Activated T-cell treated with anti-CD3 and anti-CD28 coated beads, Interleukin-2, amount 50 U/mL, for 4 hours (primary cell): ENCODE measurements around the gene PSMA4. TPM values are rescaled to one million over a fixed set of nuclear protein-coding genes. Genes with fewer than 3 reads are reported as not detected.
A peak's percentile ranks its signal among the peaks of the same experiment; 100 is the strongest.
"Not testable (repeated sequence)": the region's sequence is repeated elsewhere in the genome, so short reads cannot be mapped to it uniquely, and the experiment has no call there.

Experiments used
- ATAC-seq, 2 donors: fragments of 200-7000 bp; cut with Tn5 transposase; one replicate each; pipeline ENCODE4 v1.10.0; 2021
- DNase-seq: peaks from one replicate; pipeline ENCODE4 v3.0.0-alpha.2; 2020
- H3K27me3 Mint-ChIP-seq: one replicate; pipeline ENCODE4 v1.8.0; 2021; ENCODE audit warnings: low read depth, mixed read lengths
- H3K36me3 Mint-ChIP-seq: one replicate; pipeline ENCODE4 v1.8.0; 2022; ENCODE audit warnings: mixed read lengths; ENCODE audit not compliant: insufficient read depth
- H3K4me1 Mint-ChIP-seq: one replicate; pipeline ENCODE4 v1.8.0; 2021; ENCODE audit warnings: low read depth, mixed read lengths
- H3K4me3 Mint-ChIP-seq: one replicate; pipeline ENCODE4 v1.8.0; 2021; ENCODE audit warnings: mild to moderate bottlenecking, moderate library complexity, mixed read lengths
- H3K9me3 Mint-ChIP-seq: one replicate; pipeline ENCODE4 v1.8.0; 2021; ENCODE audit warnings: mixed read lengths
- total RNA-seq, 3 donors: library from RNA; stranded (reverse); gene quantifications; one replicate each; pipeline ENCODE4 v1.2.1, GENCODE V29; 2021

The PSMA4 gene
- 100 to 1,000 TPM; 284 to 302 (median 293) TPM for total RNA-seq

DNA sequence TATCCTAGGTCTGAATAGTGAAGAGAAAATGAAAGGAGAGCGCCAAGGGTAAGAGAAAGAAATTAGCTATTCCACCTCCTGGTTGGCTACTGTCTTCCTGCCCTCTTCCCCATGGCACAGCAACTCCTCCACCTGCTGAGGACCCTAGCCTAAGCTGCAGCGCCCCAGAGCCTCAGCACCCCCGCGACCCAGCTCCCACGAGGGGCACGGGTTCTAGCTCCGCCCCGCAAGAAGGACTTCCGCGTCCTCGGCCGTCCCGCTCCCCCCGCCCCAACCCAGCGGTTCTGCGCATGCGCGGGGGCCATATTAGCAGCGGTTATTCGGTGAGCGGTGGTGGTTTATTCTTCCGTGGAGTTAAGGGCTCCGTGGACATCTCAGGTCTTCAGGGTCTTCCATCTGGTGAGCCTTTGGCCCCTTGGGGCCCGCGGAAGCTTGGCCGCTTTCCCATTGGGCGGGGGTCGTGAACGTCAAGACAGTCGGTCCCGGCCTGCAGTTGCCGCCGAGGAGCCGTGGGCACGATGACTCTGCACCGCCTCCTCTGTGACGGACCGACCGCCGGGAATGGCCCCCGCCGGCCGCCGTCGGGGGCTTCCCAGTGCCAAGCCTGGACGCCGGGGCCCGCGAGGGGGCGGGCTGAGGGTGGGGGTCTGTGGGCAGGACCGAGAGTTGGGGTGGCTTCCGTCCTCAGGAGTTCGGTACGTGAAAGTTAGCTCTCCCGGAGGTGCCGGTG lies at the start of gene PSMA4:
Gene PSMA4, plus strand, starts transcription at position 304 of the 730 bp plus-strand sequence. CDS start 1,484 bp downstream, outside the sequence.
- Mint-ChIP-seq H3K4me3 (peak within 1 kb of the TSS; percentile 99), H3K27me3 (no peaks in the 10 kb centered on the region), H3K36me3 (peaks cover 14% of the 10 kb centered on the region), H3K4me1 (peaks cover 24% of the 10 kb centered on the region), H3K9me3 (no peaks in the 10 kb centered on the region)
- ATAC-seq (peak; percentile 87 to 88), DNase-seq (peak; percentile 94)

DNA sequence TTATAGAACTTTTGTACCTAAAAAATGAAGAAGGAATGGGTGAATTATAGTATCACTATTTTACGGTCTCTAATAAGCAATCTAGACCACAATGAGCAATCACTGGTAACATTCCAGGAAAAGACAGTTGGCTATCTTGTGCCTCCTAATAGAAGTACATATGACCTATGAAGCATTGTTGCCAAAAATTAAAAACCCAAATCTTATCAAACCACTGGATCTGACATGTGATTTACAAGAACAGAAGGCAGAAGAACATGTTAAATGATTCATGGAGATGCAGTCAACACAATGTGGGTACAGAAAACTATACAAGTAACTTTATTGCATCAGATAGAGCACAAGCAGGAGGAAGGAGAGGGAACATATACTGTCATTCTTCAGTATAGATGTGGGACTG lies 47.4 kb upstream of the PSMA4 start:
- DNase-seq, result no peak
- no peak for ATAC-seq
- H3K4me3 Mint-ChIP-seq, result no peak overlapping the region
- no peaks in the 10 kb centered on the region for H3K9me3 Mint-ChIP-seq
- H3K27me3 Mint-ChIP-seq, result no peaks in the 10 kb centered on the region
- peaks cover 54% of the 10 kb centered on the region for H3K36me3 Mint-ChIP-seq
- peaks cover 4% of the 10 kb centered on the region for H3K4me1 Mint-ChIP-seq

DNA sequence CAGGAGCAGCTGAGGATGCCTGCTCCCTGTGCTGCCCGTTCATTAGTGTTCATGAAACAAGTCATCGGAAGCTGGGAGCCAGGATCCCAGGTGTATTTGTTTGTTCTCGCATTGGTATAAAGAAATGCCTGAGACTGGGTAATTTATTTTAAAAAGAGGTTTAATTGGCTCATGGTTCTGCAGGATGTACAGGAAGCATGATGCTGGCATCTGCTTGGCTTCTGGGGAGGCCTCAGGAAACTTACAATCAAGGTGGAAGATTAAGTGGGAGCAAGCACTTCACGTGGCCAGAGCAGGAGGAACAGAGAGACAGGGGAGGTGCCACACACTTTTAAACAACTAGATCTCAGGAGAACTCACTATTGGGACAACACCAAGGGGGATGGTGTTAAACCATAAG lies 38.4 kb upstream of the PSMA4 start:
- H3K4me3 Mint-ChIP-seq, result no peak overlapping the region
- H3K9me3 Mint-ChIP-seq, result no peaks in the 10 kb centered on the region
- DNase-seq (no peak), ATAC-seq (no peak)
- H3K4me1 Mint-ChIP-seq, result peaks cover 3% of the 10 kb centered on the region
- H3K27me3 Mint-ChIP-seq, result no peaks in the 10 kb centered on the region
- peaks cover 17% of the 10 kb centered on the region for H3K36me3 Mint-ChIP-seq

GRCh38 chr15:78502641-78503040 lies 37.6 kb upstream of the PSMA4 start:
- Mint-ChIP-seq H3K36me3 (peaks cover 13% of the 10 kb centered on the region), H3K4me3 (no peak overlapping the region), H3K27me3 (no peaks in the 10 kb centered on the region), H3K9me3 (no peaks in the 10 kb centered on the region), H3K4me1 (peaks cover 6% of the 10 kb centered on the region)
- DNase-seq (no peak), ATAC-seq (no peak)

GRCh38 chr15:78506971-78507830 lies 33.0 kb upstream of the PSMA4 start, which contains the start of gene HYKK:
Gene HYKK, plus strand, starts transcription at chr15:78507577. Its CDS starts 5,512 bp downstream, at chr15:78513089.
- peaks cover 6% of the 10 kb centered on the region for H3K27me3 Mint-ChIP-seq
- H3K4me3 Mint-ChIP-seq, result peak within 1 kb of the TSS; percentile 84
- H3K4me1 Mint-ChIP-seq, result peaks cover 21% of the 10 kb centered on the region
- ATAC-seq (peak; percentile 94 to 97), DNase-seq (peak; percentile 64)
- H3K36me3 Mint-ChIP-seq, result peaks cover 1% of the 10 kb centered on the region
- no peaks in the 10 kb centered on the region for H3K9me3 Mint-ChIP-seq

DNA sequence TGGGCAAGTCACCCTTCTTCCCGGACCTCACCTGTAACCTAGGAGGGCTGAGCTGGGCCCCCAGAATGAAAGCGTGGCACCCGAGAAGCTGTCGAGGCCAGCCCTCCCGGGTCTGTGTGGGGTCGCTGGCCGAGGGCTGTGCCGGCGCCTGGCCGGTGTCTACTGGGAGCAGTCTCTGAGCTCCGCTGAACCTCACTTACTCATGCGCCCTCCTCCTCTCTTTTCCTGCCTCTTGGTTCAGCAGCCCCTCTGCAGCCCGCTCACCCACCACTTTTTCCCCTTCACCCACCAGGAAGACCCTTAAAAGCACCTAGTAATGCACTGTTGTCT lies 32.4 kb upstream of the PSMA4 start:
- peak overlapping the region; percentile 84 for H3K4me3 Mint-ChIP-seq
- no peaks in the 10 kb centered on the region for H3K36me3 Mint-ChIP-seq
- H3K27me3 Mint-ChIP-seq, result peaks cover 6% of the 10 kb centered on the region
- H3K4me1 Mint-ChIP-seq, result peaks cover 21% of the 10 kb centered on the region
- no peaks in the 10 kb centered on the region for H3K9me3 Mint-ChIP-seq
- ATAC-seq, result peak; percentile 22 to 36
- no peak for DNase-seq

- peaks cover 21% of the 10 kb centered on the region for H3K4me1 Mint-ChIP-seq
- H3K4me3 Mint-ChIP-seq, result peak overlapping the region; percentile 84
- no peak for DNase-seq
- ATAC-seq, result no peak
- H3K9me3 Mint-ChIP-seq, result no peaks in the 10 kb centered on the region
- no peaks in the 10 kb centered on the region for H3K36me3 Mint-ChIP-seq
- H3K27me3 Mint-ChIP-seq, result peaks cover 6% of the 10 kb centered on the region
Measured at GRCh38 chr15:78508272-78508671, 32.0 kb upstream of the PSMA4 start.

DNA sequence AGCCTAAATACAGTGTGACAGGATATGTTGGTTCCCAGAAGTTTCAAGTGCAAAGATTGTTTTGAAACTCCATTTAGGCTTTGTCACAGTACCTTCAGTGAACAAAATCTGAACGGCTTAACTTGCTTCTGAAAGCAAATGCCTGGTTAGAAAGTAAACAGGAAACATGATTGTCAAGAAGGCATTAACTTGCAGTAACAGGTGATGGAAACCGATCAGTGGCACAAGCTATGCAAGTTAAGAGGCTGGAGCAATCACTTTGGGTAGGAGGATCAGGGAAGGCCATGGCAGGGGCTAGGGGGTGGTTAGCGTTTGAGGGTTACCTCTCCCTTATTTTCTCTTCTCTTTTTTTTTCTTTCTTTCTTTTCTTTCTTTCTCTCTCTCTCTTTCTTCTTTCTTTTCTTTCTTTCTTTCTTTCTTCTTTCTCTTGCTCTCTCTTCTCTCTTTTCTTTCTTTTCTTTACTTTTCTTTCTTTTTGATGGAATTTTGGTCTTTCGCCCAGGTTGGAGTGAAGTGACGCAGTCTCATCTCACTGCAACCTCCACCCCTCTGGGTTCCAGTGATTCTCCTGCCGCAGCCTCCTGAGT lies 30.4 kb upstream of the PSMA4 start:
- Mint-ChIP-seq H3K4me3 (no peak overlapping the region), H3K27me3 (peaks cover 6% of the 10 kb centered on the region), H3K36me3 (no peaks in the 10 kb centered on the region), H3K9me3 (no peaks in the 10 kb centered on the region), H3K4me1 (peaks cover 21% of the 10 kb centered on the region)
- DNase-seq (no peak), ATAC-seq (no peak)

DNA sequence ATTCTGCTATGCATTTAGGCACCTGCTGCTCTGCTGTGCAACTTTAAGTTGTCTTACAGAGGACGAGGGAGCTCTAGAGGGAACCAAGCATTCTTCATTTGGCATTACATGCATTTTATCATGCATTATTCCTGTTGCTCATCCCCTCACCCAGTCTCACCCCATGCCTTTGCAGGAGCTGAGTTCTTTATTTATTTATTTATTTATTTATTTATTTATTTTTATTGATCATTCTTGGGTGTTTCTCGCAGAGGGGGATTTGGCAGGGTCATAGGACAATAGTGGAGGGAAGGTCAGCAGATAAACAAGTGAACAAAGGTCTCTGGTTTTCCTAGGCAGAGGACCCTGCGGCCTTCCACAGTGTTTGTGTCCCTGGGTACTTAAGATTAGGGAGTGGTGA lies 20.2 kb upstream of the PSMA4 start:
- H3K4me1 Mint-ChIP-seq, ATAC-seq, H3K27me3 Mint-ChIP-seq, H3K36me3 Mint-ChIP-seq, DNase-seq, H3K4me3 Mint-ChIP-seq, H3K9me3 Mint-ChIP-seq: not testable (repeated sequence)

GRCh38 chr15:78524230-78524629 lies 16.0 kb upstream of the PSMA4 start:
- Mint-ChIP-seq H3K4me3 (no peak overlapping the region), H3K9me3 (no peaks in the 10 kb centered on the region), H3K4me1 (no peaks in the 10 kb centered on the region), H3K36me3 (no peaks in the 10 kb centered on the region), H3K27me3 (no peaks in the 10 kb centered on the region)
- no peak for ATAC-seq
- no peak for DNase-seq

DNA sequence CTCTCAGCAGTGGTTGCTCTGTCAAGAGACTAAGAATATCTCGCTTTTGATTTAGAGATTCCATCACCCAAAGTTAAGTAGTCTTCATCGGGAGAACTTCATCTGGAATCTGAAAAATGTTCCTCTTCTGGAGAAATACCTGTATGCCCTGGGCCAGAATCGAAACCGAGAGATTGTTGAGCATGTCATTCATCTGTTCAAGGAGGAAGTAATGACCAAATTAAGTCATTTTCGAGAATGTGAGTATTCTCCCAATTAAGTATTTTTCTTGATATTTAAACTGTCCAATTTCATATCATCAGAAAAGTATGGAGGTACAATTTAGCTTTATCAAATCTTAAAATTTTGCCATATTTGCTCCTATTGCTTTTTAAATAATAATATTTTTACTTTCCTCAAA lies 12.9 kb upstream of the PSMA4 start:
- H3K9me3 Mint-ChIP-seq, result no peaks in the 10 kb centered on the region
- ATAC-seq, result no peak
- no peaks in the 10 kb centered on the region for H3K36me3 Mint-ChIP-seq
- no peaks in the 10 kb centered on the region for H3K4me1 Mint-ChIP-seq
- H3K27me3 Mint-ChIP-seq, result no peaks in the 10 kb centered on the region
- no peak overlapping the region for H3K4me3 Mint-ChIP-seq
- DNase-seq, result no peak

DNA sequence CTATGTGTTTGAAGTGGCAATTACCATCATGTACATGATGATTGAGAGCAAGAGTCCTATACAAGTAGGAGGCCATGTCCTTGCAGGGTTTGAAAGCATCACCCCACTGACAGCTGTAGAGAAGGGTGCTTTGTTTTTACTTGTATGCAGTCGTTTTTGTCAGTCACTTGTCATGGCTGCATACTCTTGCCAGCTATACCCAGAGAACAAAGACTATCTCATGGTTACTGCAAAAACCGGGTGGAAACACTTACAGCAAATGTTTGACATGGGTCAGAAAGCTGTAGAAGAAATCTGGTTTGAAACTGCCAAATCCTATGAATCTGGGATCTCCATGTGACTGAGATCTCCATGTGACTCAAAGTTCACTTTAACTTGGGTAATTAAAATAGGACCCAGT lies 6.9 kb upstream of the PSMA4 start:
- no peaks in the 10 kb centered on the region for H3K36me3 Mint-ChIP-seq

DNA sequence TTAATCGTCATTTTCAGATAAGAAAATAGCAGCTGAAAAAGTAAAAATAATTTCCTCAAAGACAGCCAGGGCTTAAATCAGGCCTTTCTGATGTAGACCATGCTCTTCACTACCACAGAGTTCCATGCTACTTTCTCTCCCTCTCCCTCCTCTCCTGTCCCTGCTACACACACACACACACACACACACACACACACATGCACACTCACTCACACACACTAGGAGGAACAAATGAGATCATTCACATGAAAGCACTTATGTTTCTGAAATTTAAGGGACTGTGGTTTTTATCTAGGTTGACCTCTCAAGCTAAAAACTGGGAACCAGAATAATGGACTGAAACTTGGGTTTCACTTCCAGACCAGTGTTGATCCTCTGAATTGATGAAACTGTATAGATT lies 4.1 kb upstream of the PSMA4 start:
- no peaks in the 10 kb centered on the region for H3K27me3 Mint-ChIP-seq
- DNase-seq (no peak), ATAC-seq (no peak)
- H3K4me3 Mint-ChIP-seq, result no peak overlapping the region
- H3K36me3 Mint-ChIP-seq, result no peaks in the 10 kb centered on the region
- H3K4me1 Mint-ChIP-seq, result peaks cover 4% of the 10 kb centered on the region
- H3K9me3 Mint-ChIP-seq, result no peaks in the 10 kb centered on the region

More for the DNA sequence above, 6.9 kb upstream of the PSMA4 start:
- no peak for DNase-seq
- Mint-ChIP-seq H3K4me3 (no peak overlapping the region), H3K9me3 (no peaks in the 10 kb centered on the region), H3K4me1 (no peaks in the 10 kb centered on the region), H3K27me3 (no peaks in the 10 kb centered on the region)
- ATAC-seq, result no peak

GRCh38 chr15:78537266-78537905 lies 2.9 kb upstream of the PSMA4 start:
- H3K4me1 Mint-ChIP-seq, result peaks cover 13% of the 10 kb centered on the region
- ATAC-seq (no peak), DNase-seq (no peak)
- H3K27me3 Mint-ChIP-seq, result no peaks in the 10 kb centered on the region
- H3K9me3 Mint-ChIP-seq, result no peaks in the 10 kb centered on the region
- no peak overlapping the region for H3K4me3 Mint-ChIP-seq
- H3K36me3 Mint-ChIP-seq, result peaks cover 7% of the 10 kb centered on the region
